KOPT-K1 (cell line): ENCODE results near the gene SPATS2.
"Not testable (repeated sequence)": the region's sequence is repeated elsewhere in the genome, so short reads cannot be mapped to it uniquely, and the experiment has no call there.

Experiments
- H3K27ac ChIP-seq: fragments of 200-600 bp; sonication (generic); 2 replicates; pipeline ENCODE4 v1.5.1; 2016; ENCODE audit warnings: antibody characterized with exemption, mild to moderate bottlenecking, low read depth, low read length; ENCODE audit not compliant: poor library complexity, severe bottlenecking
- H3K36me3 ChIP-seq: fragments of 200-600 bp; sonication (generic); 2 replicates; pipeline ENCODE4 v1.5.1; 2017; ENCODE audit warnings: antibody characterized with exemption, mild to moderate bottlenecking, low read length, moderate library complexity; ENCODE audit not compliant: insufficient read depth
- H3K9me3 ChIP-seq: fragments of 200-600 bp; sonication (generic); 2 replicates; pipeline ENCODE4 v1.5.1; 2017; ENCODE audit warnings: antibody characterized with exemption, low read length, mild to moderate bottlenecking; ENCODE audit not compliant: insufficient read depth, poor library complexity, severe bottlenecking

Gene SPATS2

DNA sequence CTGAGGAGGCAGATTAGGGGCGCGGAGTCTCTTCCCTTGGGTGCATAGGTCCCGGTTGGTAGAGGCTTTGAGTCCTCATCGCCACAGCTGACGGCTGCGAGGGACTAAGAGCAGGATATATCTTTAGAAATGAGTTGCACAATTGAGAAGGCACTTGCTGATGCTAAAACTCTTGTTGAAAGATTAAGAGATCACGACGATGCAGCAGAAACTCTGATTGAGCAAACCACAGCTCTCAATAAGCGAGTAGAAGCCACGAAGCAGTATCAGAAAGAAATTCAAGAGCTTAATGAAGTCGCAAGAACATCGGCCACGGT, 22.1 kb downstream of the SPATS2 start:
- Histone ChIP-seq H3K27ac (no peak overlapping the region), H3K36me3 (no peaks in the 10 kb centered on the region)

DNA sequence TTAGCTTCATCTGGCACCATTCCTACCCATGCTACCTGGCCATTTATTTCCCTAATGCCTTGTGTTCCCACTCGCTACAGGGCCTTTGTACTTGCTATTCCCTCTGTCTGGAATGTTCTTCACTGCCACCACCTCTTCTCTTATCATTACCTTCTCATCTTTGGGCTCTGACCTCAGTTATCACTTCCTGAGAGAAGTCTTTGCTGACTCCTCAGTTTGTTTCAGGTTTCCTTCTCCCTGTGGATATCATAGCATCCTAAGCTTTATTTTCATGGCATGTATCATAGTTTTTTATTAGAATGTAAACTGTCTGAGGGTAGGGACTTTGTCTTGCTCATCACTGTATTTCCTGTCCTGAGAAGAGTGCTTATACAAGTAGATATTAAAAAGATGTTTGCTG, 29.7 kb downstream of the SPATS2 start:
- no peaks in the 10 kb centered on the region for H3K36me3 ChIP-seq
- H3K9me3 ChIP-seq: peaks cover 3% of the 10 kb centered on the region
- H3K27ac ChIP-seq: no peak overlapping the region

More for the DNA sequence above, 22.1 kb downstream of the SPATS2 start:
- H3K9me3 ChIP-seq: no peaks in the 10 kb centered on the region

DNA sequence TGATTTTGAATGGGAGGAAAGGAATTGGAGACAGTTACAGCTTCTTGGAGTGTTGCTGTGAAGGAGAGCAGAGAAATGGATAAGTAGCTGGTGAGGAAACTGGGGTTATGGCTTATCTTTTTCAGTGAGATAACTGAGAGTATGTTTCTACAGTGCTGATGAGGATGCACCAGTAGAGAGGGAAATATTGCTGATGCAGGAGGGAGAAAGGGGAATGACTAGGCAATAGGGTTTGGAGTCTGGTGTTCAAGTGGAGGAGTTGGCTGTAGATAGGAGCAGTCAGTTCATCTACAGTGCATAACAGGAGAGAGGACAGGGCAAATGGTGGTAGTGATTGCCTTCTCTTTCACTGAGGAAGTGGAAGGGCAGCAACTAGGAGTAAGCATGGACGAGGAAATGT, 33.0 kb downstream of the SPATS2 start:
- Histone ChIP-seq H3K36me3 (no peaks in the 10 kb centered on the region), H3K9me3 (no peaks in the 10 kb centered on the region), H3K27ac (no peak overlapping the region)

DNA sequence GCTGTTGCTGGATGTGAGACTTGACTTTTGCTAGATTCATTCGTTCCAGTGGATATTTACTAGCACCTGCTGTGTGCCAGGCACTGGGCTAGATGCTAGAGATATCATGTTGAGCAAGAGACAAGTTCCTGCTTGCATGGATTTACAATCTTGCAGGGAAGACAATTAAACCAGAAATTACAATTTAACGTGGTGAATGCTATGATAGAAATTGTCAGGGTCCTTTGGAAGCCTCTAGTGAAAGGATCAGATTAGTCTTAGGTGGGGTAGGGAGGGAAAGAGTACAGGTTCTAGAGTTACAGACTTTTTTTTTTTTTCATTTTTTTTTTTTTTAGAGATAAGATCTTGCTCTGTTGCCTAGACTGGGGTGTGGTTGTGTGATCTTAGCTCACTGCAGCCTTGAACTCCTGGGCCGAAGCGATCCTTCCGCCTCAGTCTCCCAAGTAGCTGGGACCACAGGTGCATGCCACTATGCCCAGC, 36.7 kb downstream of the SPATS2 start:
- Histone ChIP-seq H3K27ac (no peak overlapping the region), H3K9me3 (no peaks in the 10 kb centered on the region), H3K36me3 (no peaks in the 10 kb centered on the region)

DNA sequence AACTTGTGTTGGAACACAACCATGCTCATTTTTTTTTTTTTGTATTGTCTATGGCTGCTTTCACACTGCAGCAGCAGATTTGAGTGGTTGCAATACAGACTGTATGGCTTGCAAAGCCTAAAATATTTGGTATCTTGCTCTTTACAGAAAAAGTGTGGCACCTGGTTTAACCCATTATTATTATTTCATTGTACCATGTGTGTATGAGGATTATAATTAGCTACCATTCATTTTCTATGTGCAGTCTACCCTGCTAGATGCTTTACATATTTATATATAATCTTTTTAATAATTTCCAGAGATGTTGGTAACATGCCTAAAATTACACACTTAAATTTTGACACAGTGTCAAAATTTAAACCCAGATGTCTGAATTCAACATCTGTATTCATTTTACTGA, 37.7 kb downstream of the SPATS2 start:
- H3K9me3 ChIP-seq: no peaks in the 10 kb centered on the region
- no peak overlapping the region for H3K27ac ChIP-seq
- no peaks in the 10 kb centered on the region for H3K36me3 ChIP-seq

DNA sequence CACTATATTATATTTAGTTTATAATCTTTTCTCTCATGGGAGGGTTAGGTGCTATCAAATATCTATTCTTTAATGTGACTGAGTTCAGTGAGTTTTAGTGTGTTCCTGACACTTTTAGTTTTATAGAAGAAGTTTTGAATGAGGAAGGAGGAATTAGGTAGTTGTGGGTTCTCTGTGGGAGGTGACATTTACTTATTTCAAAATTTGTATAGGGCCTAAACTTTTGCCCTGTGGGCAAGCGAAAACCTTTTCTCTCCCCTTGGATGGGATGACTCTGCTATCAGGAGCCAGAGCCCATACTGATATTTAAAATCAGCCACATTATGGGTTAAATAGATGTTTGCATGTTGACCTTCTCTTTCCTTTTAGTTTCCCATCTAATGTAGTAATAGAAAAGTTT, 43.6 kb downstream of the SPATS2 start:
- Histone ChIP-seq H3K27ac (no peak overlapping the region), H3K36me3 (no peaks in the 10 kb centered on the region), H3K9me3 (no peaks in the 10 kb centered on the region)

DNA sequence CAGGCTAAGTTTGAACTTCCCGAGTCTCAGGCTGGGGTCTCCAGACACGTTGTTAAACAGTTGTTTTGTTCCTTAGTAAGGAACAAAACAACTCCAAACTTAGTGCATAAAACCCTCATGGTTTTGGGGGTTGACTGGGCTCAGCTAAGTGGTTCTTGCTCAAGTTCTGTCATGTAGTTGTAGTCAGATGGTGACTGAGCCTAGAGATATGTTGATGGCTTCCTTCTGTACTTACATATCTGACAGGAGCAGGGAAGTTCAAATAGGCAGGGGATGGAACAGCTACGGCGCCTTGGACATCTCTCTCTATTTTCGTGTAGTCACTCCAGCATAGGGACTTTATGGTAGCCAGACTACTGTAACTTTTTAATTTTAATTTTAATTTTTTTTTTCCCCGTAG, 45.7 kb downstream of the SPATS2 start:
- H3K36me3 ChIP-seq: no peaks in the 10 kb centered on the region
- H3K9me3 ChIP-seq: no peaks in the 10 kb centered on the region
- no peak overlapping the region for H3K27ac ChIP-seq

DNA sequence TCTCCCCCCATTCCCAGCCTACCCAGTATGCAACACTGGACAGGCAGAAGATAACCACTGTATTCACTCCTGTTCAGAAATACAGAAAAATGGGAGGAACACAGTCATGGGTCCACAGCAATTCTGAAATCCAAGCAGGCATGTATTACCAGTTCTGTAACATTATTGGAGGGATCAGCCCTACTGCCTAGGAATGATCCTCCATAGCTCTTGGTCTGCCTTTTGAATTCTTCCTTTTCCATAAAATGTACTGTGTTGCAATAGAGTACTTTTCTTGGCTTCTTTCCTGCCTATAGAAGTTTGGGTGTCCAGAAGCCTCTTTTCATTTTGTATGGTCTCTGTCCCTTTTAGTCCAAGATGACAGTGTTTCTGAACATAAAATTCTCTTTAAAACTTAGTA, 46.5 kb downstream of the SPATS2 start:
- H3K27ac ChIP-seq: no peak overlapping the region
- no peaks in the 10 kb centered on the region for H3K36me3 ChIP-seq
- no peaks in the 10 kb centered on the region for H3K9me3 ChIP-seq

DNA sequence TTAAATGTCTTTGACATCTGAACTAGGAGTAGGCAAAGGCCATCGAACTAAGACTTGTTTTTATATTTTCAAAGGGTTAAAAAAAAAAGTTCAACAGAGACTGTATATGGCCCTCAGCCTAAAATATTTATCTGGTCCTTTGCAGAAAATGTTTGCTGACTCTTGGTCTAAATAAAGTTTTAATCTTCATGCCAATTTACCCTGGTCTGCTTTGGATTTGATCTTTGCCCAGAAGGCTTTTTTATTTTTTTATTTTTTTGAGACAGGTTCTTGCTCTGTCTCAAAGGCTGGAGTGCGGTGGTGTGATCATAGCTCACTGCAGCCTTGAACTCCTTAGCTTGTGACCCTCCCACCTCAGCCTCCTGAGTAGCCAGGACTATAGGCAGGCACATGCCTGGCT, 47.1 kb downstream of the SPATS2 start:
- no peaks in the 10 kb centered on the region for H3K36me3 ChIP-seq
- H3K9me3 ChIP-seq: no peaks in the 10 kb centered on the region

DNA sequence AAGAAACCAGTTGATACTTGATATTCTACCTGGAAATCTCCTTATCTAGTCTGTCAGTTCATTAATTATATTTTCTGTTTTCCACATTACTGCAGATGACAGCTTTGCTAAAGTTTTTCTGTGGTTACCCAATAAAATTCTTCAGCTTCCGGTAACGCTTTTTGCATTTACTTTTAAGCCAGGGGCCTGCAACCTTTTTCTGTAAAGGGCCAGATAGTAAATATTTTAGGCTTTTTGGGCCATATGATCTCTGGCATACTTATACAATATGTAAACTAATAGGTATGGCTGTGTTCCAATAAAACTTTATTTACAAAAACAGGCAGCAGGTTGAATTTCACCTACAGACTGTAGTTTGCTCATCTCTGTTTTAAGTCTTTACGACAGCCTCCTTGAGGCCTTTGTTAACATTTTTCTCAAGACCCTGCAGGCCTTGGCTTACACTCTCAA, 48.3 kb downstream of the SPATS2 start:
- no peaks in the 10 kb centered on the region for H3K36me3 ChIP-seq
- H3K9me3 ChIP-seq: no peaks in the 10 kb centered on the region
- H3K27ac ChIP-seq: peak overlapping the region; percentile 49

More for the DNA sequence above, 47.1 kb downstream of the SPATS2 start:
- H3K27ac ChIP-seq: no peak overlapping the region

DNA sequence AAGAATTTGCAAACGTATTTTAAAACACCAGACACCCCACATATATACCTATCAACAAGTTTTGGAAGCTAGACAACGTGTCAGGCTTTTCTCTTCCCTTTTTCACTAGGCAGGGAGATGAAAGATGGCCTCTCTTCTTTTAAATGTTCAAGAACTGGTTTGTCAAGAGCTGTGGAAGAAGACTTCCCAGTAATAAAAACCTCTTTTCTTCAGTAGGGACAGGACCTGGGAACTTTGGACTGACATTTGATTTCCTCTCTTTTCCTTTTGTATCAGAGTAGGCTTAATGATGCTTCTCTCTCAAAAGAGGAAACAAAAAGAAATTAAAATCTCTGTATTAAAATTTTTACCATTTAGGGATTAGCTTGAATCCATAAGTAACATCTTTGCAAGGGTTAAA, 49.6 kb downstream of the SPATS2 start:
- H3K27ac ChIP-seq: no peak overlapping the region
- H3K36me3 ChIP-seq: no peaks in the 10 kb centered on the region
- H3K9me3 ChIP-seq: no peaks in the 10 kb centered on the region

DNA sequence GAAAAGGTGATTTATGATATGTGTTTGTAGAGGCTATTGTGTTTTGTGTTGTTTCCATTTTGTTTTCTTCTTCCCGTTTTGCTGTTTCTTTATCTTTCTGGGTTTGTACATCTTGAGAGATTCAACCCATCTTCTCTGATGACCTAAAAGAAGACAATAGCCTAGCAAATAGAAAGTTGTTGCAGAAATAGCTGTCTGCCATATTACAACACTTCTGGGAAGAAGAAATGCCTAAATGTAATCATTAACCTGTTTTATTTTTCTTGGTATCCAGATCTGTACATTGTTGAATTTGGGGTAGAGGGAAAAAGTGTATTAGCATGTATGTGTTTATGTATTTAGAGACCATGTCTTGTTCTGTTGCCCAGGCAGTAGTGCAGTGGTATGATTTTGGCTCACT, 50.3 kb downstream of the SPATS2 start:
- Histone ChIP-seq H3K9me3 (no peaks in the 10 kb centered on the region), H3K36me3 (no peaks in the 10 kb centered on the region), H3K27ac (no peak overlapping the region)

DNA sequence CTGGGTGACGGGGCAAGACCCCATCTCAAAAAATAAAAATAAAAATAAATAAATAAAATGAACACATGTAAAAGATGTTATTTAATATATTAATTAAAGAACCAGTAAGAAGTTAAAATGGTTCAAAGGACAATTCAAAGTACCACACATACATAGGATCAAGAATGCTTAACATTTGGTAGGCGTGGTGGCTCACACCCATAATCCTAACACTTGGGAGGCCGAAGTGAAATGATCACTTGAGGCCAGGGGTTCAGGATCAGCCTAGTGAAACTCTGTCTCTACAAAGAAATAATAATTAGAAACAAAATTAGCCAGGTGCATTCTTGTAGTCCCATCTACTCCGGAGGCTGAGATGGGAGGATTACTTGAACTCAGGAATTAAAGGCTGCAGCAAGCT, 53.3 kb downstream of the SPATS2 start:
- no peak overlapping the region for H3K27ac ChIP-seq
- H3K9me3 ChIP-seq: no peaks in the 10 kb centered on the region

DNA sequence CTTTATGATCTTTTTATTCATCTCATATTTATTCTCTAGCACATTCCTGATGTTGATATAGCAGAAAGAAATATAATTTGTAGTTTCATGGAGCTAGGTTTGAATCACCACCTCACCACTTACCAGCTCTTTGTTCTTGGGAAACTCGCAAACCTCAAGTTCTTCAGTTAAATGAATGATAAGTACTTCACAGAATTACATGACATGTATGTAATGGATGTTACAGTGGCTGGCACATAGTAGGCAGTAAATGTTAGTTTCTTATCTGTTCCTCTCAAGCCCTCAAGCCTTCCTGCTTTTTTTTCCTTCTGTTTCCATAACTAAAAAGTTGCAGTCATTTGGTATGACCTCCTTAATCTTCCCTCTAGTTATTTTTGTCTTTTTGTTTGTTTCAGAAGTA, 54.9 kb downstream of the SPATS2 start:
- H3K27ac ChIP-seq: no peak overlapping the region
- no peaks in the 10 kb centered on the region for H3K9me3 ChIP-seq
- H3K36me3 ChIP-seq: peaks cover 4% of the 10 kb centered on the region

More for the DNA sequence above, 53.3 kb downstream of the SPATS2 start:
- no peaks in the 10 kb centered on the region; the same call in 1 of the 2 replicates for H3K36me3 ChIP-seq

DNA sequence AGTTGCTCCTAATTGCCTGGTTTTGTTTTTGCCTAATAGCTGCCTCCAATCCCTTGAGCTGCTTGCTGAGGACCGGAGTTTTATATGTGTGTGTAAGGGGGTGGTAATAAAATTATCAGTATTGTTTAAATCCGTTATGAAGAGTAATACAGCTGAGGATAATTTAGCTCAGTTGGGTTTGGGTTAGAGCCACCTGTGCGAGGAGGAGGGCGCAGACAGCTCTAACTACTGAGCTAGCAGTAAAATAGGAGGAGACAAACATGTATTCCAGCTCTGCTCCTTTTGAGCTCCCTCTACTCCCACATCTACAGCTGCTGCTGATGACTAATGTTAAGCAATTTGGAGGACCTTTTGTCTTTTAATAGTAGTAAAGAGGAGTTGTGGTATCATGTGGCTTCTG, 61.5 kb downstream of the SPATS2 start:
- Histone ChIP-seq H3K36me3 (peaks cover 4% of the 10 kb centered on the region), H3K9me3 (no peaks in the 10 kb centered on the region), H3K27ac (no peak overlapping the region)

DNA sequence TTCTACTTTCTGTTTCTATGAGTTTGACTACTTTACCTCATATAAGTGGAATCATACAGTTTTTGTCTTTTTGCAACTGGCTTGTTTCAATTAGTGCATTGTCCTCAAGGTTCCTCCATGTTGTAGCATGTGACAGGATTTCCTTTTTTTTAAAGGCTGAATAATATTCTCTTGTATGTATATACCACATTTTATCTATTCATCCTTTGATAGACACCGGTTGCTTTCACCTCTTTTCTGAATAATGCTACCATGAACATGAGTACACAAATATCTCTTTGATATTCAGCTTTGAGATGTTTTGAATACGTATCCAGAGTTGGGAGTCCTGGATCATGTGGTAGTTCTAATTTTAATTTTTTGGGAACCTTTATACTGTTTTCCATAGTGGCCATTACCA, 65.4 kb downstream of the SPATS2 start:
- H3K36me3 ChIP-seq: no peaks in the 10 kb centered on the region
- H3K9me3 ChIP-seq: no peaks in the 10 kb centered on the region

DNA sequence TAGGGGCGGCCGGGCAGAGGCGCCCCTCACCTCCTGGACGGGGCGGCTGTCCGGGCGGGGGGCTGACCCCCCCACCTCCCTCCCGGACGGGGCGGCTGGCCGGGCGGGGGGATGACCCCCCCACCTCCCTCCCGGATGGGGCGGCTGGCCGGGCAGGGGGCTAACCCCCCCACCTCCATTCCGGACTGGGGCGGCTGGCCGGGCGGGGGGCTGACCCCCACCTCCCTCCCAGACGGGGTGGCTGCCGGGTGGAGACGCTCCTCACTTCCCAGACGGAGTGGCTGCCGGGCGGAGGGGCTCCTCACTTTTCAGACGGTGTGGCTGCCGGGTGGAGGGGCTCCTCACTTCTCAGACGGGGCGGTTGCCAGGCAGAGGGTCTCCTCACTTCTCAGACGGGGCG, 69.5 kb downstream of the SPATS2 start:
- not testable (repeated sequence) for H3K36me3 ChIP-seq, H3K27ac ChIP-seq, H3K9me3 ChIP-seq

More for the DNA sequence above, 65.4 kb downstream of the SPATS2 start:
- H3K27ac ChIP-seq: no peak overlapping the region
